Hematopoietic multipotent progenitor cell treated with erythropoietin and hydrocortisone succinate and interleukin-3 and kit ligand, for 8 days (in vitro differentiated cells): ENCODE results near the gene CBR1.

Experiments used
- DNase-seq: peaks from one replicate; pipeline ENCODE4 v3.0.0-alpha.2; 2015

The CBR1 gene

DNA sequence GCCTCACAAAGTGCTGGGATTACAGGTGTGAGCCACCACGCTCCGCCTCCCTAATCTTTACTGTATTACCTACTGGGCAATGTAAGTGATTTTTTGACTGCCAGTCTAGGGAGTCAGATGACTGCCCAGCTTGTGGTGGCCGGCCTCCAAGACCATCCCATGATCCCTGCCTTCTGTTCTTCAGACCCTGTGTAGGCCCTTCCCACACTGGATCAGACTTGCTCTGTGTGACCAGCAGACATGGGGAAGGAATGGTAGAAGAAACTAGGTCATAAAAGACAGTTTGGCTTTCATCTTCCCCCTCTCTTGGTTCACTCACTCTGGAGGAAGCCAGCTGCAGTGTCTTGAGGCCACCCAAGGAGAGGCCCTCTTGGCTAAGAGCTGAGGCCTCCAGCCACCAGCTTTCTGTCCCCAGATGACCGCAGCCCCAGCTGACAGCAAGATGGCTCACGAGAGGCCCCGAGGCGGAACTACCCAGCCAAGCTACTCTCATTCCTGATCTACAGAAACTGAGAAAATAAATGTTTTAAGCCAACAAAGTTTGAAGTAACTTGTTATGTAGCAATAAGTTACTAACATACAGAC is 50.6 kb downstream of the CBR1 start:
- DNase-seq = no peak
